HG03442 (cell line): ENCODE measurements around the gene RBMS3.
"Not testable (repeated sequence)": the region's sequence is repeated elsewhere in the genome, so short reads cannot be mapped to it uniquely, and the experiment has no call there.

Source experiments
- ATAC-seq: cut with Tn5 transposase; IDR thresholded peaks from one replicate; pipeline ENCODE4 v1.9.1; 2021; ENCODE audit warnings: mild to moderate bottlenecking, moderate library complexity; ENCODE audit not compliant: unreplicated experiment

Gene RBMS3

DNA sequence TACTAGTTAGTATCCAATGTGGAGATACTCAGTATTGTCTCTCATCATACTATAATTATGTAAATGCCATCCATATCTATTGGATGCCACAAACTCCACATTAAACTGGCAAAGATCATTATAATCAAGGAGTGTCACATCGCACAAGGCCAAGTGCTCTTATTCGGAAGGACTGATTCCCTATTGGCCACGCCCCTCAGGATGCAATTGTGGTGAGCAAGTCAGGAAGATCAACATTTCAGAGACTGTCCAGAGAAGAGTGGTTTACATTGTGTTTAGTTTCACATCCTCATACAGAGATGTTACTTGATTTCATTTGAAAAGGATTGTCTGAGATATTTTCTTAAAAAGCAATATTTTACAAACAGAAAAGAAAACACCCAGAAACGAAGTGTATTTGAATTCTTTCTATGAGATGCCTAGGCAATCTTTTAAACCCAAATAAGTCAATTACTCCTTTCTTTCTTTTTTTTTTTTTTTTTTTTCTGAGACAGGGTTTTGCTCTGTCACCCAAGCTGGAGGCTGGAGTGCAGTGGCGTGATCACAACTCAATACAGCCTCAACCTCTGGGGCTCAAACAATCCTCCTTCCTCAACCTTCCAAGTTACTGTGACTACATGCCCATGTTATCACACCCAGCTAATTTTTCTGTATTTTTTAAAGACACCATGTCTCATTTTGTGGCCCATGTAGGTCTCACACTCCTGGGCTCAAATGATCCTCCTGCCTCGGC lies 369.1 kb downstream of the RBMS3 start:
- peak; percentile 80 for ATAC-seq

DNA sequence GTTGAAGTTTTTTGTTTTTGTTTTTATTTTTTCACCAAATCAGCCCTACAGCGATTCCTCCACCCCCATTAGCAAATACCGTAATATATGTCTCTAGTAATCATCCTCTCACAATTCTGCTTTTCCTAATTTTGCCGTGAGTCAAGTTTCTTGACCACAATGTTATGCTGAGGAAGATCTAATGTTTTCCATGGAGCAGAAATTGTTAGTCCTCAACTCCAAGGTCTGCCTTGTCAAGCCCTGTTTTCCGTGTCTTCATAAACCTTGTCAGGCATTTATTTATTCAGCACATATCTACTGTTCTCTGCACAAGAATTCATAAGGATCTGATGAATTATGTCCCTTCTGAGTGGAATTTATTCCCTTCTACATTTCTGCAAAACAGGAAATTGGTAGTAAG lies 372.8 kb downstream of the RBMS3 start:
- ATAC-seq = no peak

DNA sequence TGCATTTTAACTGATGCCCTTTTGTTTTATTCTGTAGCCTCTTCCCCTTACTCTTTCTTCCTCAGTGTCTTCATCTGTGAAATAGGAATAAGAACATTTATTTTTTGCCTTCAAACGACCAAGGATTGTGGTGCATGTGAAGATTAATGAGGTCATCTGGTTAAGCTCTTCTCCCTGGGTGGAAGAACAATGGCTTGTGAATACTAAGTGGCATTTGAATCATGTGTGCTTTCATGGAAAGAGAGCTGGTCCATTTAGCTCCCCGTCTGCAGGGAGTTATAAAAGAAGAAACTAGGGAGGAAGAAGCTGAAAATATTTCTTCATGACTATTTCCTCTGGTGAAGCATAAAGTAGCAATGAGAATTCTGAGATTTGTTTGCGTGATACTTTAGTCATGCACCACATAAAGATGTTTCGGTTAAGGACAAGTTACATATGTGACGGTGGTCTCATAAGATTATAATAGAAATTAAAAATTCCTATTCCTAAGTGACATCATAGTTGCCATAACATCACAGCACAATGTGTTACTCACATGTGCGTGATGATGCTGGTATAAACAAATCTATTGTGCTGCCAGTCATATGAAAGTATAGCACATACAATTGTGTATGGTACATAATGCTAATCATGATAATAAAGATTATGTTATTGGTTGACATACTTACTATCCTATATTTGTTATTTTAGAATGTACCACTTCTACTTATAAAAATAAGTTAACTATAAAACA lies 374.3 kb downstream of the RBMS3 start:
- ATAC-seq = no peak

DNA sequence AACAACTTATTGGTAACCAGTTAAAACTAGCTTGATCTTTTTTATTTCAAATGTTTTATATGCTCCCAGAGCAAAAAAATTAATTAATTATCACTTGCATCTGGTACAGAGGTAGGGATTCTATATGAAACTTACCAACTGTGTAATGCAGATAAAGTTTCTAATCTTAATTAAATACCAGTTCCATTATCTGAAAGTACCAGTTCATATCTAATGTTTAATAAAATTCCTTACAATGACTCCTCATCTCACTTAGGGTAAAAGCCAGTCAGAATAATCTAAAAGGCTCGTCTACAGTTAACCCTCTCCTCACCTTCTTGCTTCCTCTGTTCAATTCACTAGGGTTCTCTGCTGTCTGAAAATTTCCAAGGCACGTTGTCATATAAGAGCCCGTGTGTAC lies 384.8 kb downstream of the RBMS3 start:
- ATAC-seq = no peak

DNA sequence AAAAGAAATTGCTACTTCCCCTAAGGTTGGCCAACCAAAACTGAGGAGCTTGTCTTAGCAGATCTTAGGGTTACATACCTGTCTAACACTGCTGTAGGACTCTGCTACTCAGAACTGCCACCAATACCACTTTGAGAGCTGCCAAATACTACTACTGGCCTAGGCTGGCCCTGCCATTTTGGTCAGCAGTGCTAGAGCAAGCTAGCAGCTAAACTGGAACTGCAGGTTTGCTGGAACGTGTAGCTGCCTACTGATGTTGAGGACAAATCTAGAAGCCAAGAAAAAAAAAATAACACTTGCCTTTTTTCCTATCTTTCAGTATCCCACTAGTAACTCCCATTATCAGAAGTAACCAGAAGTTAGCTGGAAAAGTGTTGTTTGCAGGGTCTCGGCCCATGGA lies 387.4 kb downstream of the RBMS3 start:
- no peak for ATAC-seq

DNA sequence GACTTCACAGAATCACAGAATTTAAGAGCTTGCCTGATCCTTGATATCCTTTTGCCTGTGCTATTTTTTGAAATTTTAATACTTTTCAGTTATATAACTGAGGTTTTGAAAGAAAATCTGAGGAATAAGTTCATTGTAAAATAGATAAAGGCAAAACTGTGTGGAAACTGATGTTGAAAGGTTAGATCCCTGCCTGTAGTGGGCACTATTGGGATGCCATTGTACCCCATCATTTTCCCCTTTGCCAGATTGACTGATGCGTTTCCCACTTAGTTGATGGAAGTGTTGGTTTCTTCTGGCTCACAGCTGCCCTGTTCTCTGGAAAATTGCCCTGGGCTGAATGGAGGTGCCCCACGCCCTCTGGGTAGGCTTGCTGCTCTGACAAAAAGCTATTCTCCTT lies 387.9 kb downstream of the RBMS3 start:
- no peak for ATAC-seq

DNA sequence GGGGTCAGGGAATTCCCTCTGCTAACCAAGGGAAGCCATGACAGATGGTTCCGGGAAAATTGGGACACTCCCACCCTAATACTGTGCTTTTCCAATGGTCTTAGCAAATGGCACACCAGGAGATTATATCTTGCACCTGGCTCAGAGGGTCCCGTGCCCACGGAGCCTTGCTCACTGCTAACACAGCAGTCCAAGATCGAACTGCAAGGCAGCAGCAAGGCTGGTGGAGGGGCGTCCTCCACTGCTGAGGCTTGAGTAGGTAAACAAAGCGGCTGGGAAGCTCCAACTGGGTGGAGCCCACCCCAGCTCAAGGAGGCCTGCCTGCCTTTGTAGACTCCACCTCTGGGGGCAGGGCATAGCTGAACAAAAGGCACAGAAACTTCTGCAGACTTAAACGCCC lies 389.6 kb downstream of the RBMS3 start:
- ATAC-seq = not testable (repeated sequence)

DNA sequence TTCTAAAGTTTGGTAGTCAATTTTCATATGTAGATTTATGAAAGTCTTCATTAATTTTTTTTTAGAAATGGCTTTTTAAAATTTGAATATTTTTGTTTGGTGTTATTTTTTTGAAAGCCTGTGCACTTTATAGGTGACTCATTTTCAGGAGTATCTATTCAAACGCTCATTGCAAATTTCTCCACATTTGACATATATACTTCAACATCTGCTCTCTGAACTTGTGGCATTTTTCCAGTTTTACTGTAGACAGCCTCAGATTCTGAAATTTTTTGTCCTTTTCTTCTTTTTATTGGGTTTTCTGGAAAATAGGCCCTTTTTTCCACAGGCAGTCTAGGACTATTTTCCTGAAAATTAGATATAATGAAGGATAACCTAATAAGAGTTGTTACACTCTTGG lies 396.6 kb downstream of the RBMS3 start:
- no peak for ATAC-seq

DNA sequence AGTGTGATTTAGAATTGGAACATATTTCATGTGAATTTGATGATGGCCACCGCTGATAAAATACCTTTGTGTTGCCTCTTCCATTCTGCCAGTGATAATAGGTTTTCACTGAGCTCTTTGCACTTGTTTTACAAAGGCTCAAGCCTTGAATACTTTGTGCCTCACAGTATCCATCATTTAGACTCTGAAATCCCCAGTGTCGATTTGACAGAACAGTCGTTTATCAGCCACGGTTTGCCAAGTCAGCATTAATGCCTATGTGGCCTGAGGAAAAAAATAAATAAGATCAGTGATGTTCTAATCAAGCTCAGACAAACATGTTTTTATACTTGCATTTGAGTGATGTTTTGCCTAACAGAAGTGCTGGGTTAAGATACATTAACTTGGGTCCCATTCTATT lies 399.1 kb downstream of the RBMS3 start:
- ATAC-seq = no peak

DNA sequence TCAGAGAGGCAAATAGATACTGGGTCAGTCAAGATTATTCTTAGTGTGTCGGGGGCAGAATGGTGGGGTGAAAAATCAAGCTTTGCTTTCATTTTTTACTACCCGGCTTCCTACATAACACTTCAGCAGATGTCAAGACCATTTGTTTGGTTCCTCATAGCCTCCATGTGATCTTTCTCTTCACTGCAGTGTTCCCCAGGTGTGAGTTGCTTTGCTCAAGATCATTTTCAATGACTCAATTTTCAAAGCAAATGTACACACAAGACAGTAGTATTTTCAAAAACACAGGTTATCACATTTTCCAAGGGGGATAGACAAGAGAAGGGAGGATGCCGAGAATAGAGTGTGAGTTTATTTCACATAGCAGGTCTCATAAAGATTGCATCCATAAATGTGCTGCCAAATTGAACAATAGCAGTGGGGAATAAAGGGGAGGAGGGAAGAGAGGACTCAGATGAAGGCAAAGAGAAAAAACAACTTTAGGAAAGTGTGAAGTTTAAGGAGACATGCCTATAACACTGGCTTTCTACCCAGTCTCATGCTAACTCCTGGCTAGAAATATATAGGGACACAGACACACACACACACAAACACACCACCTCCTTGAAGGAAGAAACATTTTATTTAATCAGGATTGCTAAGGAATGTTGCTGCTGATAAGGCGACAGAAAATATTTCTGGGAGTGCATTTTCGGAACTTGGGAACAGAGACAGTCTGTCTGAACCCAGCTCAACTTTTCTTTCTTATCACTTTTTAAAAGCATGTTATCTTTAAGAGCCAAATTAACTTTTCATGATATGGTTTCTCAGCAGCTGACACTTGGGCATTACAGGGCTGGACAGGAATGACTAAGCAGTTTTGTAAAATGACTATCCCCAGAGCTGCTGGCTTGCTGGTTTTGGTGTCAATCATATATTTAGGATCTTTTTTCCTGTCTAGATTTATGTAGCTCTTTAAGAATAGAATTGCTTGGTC lies 402.4 kb downstream of the RBMS3 start:
- peak; percentile 61 for ATAC-seq

DNA sequence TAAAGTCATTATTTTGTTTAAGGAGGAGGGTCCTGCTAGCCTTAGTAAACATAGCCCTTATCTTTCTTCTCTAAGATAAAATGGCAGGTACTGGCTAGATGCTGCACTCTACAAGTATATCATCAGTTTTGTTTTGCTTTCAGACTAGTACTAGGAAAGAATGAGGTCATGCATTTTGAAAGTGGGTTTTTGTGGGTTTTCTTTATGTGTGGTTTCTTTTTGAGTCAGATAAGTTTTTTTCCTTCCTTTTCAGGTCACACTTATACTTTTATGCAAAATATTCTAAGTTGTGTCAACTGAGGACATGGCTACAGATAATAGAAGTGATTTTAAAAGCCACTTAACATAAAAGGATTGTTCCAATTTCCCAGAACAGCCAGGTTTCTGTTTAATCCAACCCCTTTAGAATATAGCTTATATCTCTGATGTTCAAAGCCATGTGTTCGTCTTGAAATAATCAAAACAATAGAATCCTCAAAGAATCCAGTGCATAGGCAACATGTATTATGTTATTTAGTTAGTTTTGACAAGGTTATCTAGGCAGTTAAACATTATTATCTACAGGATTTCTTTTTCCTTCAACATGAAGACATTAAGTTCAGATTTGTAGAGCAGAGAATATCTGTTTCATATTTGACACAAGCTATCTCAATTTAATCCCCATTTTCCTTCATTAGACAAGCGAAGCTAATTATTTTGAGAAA lies 406.2 kb downstream of the RBMS3 start:
- peak; percentile 96 for ATAC-seq

DNA sequence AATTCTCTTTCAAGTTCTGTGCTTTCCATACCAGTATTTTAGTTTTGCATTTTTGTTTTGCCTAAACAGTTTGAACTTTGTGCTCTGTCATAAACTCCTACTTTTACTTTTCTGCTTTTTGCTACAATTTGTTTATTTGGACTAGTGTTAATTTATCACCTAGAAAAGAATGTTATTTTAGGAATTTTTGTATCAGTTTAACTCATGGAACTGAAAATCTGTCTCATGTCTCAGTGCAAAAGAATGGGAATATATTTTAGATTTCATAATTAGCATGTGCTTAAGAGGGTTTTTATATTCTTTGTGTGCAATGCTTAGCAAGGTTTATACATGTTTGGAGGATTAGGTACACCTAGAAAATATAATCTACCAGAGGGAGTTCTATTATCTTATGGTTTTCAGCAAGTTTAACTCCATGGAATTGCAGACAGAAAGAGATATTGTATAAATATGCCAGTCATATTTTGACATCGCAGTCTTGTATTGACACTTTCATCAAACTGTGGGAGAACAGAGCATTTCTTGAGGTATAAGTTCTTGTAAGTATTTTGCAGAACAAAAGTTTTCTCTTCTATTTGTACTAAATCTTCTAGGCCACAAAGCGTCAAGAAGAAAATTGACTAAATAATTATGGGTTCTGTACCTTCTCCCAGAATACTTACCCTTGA lies 409.9 kb downstream of the RBMS3 start:
- no peak for ATAC-seq

DNA sequence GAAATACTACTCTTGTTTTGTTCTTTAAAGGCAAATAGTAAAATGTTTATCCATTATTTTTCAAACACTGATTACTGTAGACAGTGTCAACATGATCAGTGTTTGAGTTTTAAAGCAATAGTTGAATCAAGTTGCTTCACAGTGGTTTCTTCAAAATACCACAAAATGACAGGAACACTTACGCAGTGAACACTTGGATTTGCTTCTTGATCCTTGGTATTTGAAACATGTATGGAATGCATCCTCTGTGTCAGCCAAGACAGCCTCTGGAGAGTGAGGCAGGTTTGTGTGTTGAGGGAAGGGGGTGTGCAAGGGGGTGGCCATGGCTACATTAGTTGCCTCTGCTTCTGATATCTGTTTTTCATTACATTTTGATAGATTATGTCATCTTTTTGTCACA lies 413.0 kb downstream of the RBMS3 start:
- ATAC-seq = no peak

DNA sequence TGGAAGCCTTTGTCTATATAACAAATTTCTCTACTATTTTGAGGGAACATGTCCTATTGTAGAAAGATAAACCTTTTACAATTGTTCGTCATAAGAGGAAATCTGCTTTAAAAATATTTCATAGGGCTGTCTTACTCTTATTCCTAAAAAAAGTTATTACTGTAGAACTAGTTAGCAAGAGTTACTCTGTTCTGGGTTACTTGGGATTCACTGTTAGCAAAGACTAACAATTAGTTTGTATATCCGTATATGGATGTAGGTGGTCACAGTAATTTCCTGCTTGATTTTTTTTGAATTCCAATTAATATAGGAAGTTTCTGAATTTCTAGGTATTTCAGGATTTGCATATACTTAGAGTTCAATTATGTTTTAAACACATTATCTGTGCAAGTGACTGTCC lies 413.5 kb downstream of the RBMS3 start:
- no peak for ATAC-seq

DNA sequence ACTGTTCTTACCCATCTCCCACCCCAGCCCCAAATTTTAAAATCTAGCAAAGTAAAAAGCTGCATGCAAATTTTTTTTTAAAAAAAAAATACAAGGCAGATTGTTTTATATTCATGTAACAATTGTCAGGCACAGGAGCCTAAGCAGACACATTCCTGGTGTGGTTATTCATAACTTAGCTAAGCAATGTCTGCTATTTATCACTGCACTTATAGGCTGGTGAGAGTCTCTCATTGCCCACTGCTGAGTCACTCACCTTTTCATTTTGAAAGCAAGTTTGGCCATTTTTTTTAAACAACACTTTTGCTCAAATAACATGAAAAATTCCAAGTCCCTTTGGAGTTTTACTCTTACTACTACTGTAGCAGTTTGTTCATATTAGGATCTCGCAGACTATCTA lies 413.9 kb downstream of the RBMS3 start:
- ATAC-seq = no peak

DNA sequence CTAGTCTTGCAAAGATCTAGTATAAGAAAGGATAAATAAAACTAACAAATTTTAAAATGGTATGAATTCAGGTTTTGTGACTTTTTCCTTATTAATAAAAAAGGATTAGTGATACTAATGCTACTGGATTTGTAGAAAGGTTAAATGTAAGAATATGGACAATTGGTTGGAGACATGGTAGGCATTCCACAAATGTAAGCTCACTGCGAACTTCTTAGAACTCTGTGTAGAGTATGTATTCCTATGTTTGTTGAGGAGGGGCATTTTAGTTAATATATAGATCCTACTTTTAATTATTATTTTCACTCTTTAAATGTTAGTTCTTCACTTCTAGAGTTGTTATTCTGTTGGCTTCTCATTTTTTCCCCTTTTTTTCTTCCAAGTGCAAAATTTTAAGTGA lies 414.3 kb downstream of the RBMS3 start:
- no peak for ATAC-seq

DNA sequence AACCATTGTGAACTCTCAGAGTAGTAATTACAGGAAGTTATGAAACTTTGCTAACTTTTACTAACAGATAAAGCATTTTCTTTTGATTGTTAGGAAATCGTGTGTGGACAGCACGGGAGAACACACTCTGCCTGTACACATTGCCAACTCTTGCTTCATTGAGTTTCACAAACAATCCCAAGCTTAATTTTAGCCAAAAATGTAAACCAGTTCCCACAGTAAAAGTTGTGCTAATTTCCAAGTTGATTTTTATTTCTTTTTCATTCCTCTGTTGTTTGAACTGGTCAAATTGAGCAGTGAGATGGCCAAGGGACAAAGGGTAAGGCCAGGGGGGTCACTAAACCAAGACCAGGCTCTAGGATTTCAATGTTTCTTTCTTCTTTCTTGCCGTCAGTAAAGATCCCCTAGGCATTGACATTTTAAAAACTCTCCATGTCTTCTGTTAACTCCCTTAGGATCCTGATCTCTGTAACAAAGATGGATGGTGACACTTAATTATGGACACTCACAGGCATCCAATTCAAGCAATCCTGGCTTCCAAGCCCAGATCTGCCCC lies 414.9 kb downstream of the RBMS3 start:
- ATAC-seq = no peak

DNA sequence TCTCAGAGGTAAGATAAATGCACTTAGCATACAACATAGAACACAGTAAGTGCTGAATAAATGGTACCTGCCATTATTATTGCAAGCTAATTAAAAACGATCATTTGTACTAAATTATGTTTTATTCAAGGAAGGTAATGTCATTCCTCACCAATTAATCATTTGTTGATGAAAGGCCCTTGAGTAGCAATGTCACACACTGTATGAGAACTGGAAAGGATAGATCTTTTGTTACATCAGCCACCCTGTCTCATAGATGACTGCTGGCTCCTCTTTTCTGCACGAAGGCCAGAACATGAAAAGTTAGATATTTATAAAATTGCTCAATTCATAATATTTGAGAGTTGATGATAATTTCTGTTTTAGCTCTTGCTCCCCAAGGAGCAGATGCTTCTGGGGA lies 415.4 kb downstream of the RBMS3 start:
- ATAC-seq = no peak

DNA sequence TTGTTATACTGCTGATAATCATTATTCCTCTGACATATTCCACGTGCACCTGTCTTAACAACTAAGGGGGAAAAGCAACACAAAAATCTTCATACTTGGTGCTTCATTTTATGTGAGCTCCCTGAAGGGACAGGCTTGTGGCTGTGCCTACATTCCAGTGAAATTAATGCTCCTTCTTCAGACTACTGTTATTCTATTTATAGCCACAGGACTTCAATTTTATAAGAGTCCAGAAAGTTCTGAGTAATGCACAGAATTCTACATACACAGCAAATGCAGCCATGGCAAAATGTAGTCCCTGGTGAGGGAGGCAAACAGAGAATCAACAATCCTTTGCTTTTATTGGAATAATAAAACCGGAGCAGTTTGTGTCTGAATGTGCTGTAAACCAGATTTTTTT lies 417.1 kb downstream of the RBMS3 start:
- ATAC-seq = no peak

DNA sequence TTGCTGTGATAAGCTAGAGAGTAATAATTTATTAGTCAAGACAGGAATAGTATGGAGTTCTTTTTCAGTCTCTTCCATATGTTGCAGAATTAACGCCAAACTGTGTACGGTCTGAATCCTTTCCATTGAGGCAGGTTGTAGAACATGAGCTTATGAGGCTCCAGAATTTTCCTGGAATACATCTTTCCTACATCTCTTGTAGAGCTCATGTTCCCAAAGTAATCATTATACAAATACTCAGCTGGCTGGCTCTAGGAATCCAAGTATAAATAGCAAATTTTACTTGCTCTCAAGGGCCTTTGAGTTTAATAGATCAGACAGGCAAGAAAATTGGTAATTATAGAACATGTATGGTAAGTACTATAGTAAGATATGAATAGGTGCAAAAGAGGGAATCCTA lies 419.4 kb downstream of the RBMS3 start:
- ATAC-seq = no peak
